Measurements from ENCODE around the gene HOXA11.

GRCh38 chr7:27154369-27154768, 30.7 kb downstream of the HOXA11 start:
- TF ChIP-seq CTCF (IDR thresholded peaks at IDR 0.05; ENCODE audit: low read depth, low read length) = no peak
- no peak for TF ChIP-seq POLR2A (IDR thresholded peaks at IDR 0.05; ENCODE audit: extremely low read depth, insufficient read length)
- no peak for TF ChIP-seq MAX (IDR thresholded peaks at IDR 0.05; ENCODE audit: low read depth, low read length)
